ENCODE results near the gene ZSCAN22. TPM values are rescaled to one million over a fixed set of nuclear protein-coding genes. Genes with fewer than 3 reads are reported as not detected.
"Not testable (repeated sequence)": the region's sequence is repeated elsewhere in the genome, so short reads cannot be mapped to it uniquely, and the experiment has no call there.

Gene ZSCAN22
- total RNA-seq, 1 donor from 2014 or later, result 1.3 TPM

- no peak for DNase-seq (ENCODE audit: low read depth)
- TF ChIP-seq, protein P1, sequence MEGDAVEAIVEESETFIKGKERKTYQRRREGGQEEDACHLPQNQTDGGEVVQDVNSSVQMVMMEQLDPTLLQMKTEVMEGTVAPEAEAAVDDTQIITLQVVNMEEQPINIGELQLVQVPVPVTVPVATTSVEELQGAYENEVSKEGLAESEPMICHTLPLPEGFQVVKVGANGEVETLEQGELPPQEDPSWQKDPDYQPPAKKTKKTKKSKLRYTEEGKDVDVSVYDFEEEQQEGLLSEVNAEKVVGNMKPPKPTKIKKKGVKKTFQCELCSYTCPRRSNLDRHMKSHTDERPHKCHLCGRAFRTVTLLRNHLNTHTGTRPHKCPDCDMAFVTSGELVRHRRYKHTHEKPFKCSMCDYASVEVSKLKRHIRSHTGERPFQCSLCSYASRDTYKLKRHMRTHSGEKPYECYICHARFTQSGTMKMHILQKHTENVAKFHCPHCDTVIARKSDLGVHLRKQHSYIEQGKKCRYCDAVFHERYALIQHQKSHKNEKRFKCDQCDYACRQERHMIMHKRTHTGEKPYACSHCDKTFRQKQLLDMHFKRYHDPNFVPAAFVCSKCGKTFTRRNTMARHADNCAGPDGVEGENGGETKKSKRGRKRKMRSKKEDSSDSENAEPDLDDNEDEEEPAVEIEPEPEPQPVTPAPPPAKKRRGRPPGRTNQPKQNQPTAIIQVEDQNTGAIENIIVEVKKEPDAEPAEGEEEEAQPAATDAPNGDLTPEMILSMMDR (conservative IDR thresholded peaks at IDR 0.05; ENCODE audit: low read depth, low read length), result no peak
- no peak overlapping the region for H3K4me3 ChIP-seq (ENCODE audit: low read depth, low read length)
Observed at GRCh38 chr19:58345558-58345957, 18.8 kb downstream of the ZSCAN22 start.

DNA sequence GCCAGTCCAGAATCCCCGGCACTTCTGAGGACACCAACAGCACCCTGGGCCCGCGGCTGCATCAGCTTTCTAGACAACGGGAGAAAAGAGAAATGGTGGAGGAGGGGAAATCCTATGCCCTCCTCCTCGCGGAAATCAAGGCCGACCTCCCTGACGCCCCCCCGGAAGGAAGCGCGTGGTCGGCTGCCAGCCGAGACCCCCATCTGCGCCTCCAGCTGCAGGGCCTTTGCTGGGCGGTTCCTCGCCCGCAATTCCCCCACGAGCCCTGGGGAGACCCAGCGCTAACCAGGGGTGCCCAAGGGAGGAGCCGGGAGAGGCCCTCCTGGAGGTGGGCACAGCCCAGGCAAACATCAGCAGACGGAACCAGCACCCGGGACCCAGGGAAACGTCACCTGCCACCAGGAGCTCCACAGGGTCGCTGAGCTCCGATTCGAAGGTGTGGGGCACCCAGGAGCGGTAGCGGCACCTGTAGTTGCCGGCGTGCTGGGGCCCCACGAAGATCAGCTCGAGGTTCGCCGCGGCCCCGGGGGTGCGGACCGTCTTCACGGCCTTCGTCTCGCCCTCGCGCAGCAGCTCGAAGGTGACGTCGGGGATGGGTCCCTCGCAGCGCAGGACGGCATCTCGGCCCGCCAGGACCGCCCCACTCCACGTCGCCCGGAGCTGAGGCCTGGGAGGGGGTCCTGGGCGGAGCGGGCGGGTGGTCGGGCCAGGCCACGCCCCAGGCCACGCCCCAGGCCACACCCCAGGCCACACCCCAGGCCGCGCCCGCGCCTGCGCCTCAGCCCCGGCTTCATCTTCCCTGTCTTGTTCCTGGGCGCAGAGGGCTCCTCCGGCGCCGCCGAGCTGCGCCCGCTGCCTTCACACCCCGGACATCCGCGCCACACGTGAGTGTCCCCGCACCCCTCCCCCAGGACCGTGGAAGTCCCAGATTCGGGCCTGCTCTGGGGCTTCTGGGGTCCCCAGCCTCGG, 20.5 kb downstream of the ZSCAN22 start:
- TF ChIP-seq, protein P1 (conservative IDR thresholded peaks at IDR 0.05; ENCODE audit: low read depth, low read length), result no peak
- H3K4me3 ChIP-seq (ENCODE audit: low read depth, low read length), result peak overlapping the region; percentile 60
- DNase-seq (ENCODE audit: low read depth), result no peak

- H3K4me3 ChIP-seq (ENCODE audit: low read depth, low read length), result peak overlapping the region; percentile 60
- not testable (repeated sequence) for DNase-seq (ENCODE audit: low read depth)
Observed at GRCh38 chr19:58348080-58348479, 21.3 kb downstream of the ZSCAN22 start.

DNA sequence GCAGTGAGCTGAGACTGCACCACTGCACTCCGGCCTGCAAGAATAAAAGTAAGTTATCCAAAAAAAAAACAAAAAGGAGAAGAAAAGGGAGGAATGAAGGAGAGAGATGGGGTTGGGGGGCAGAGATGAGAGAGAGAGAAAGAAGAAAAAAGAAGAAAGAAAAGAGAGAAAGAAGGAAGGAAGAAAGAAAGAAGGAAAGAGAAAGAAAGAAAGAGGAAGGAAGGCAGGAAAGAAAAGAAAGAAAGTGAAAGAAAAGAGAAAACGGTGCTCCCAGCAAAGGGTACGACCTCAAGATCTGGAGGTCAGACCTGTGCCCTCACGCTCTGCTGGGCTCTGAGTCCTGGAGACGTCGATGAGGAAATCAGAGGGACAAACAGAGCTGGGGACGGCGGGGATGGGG, 22.8 kb downstream of the ZSCAN22 start:
- TF ChIP-seq, protein P1 (conservative IDR thresholded peaks at IDR 0.05; ENCODE audit: low read depth, low read length), result no peak
- H3K4me3 ChIP-seq (ENCODE audit: low read depth, low read length), result no peak overlapping the region
- no peak for DNase-seq (ENCODE audit: low read depth)

- DNase-seq (ENCODE audit: low read depth), result no peak
- TF ChIP-seq, protein P1 (conservative IDR thresholded peaks at IDR 0.05; ENCODE audit: low read depth, low read length), result no peak
- H3K4me3 ChIP-seq (ENCODE audit: low read depth, low read length), result peak overlapping the region; percentile 6
Observed at GRCh38 chr19:58350001-58350861, 23.4 kb downstream of the ZSCAN22 start.

- H3K4me3 ChIP-seq (ENCODE audit: low read depth, low read length), result no peak overlapping the region
- TF ChIP-seq, protein P1 (conservative IDR thresholded peaks at IDR 0.05; ENCODE audit: low read depth, low read length), result no peak
- DNase-seq (ENCODE audit: low read depth), result no peak
Observed at GRCh38 chr19:58350871-58351557, 24.2 kb downstream of the ZSCAN22 start.

- DNase-seq (ENCODE audit: low read depth), result no peak
- TF ChIP-seq, protein P1 (conservative IDR thresholded peaks at IDR 0.05; ENCODE audit: low read depth, low read length), result no peak
- H3K4me3 ChIP-seq (ENCODE audit: low read depth, low read length), result no peak overlapping the region
Observed at GRCh38 chr19:58351558-58351878, 24.7 kb downstream of the ZSCAN22 start.
